NB4 (cell line): Measurements from ENCODE around the gene RIC8B.

Experiments
- CTCF ChIP-seq: IDR thresholded peaks from one replicate; pipeline ENCODE4 v1.5.1; 2012; ENCODE audit warnings: low read depth, low read length
- MYC ChIP-seq: IDR thresholded peaks from 2 replicates; pipeline ENCODE4 v1.6.1; 2011; ENCODE audit warnings: low read depth, low read length
- POLR2A ChIP-seq: IDR thresholded peaks from 2 replicates; pipeline ENCODE4 v1.6.1; 2011; ENCODE audit warnings: mild to moderate bottlenecking; ENCODE audit not compliant: insufficient read length; ENCODE audit errors: extremely low read depth

- TF ChIP-seq CTCF = no peak
- no peak for TF ChIP-seq POLR2A
- TF ChIP-seq MYC = no peak
Observed at GRCh38 chr12:106741247-106741646, 33.2 kb upstream of the RIC8B start.
